ENCODE results near the gene NDUFA9.

Gene NDUFA9

DNA sequence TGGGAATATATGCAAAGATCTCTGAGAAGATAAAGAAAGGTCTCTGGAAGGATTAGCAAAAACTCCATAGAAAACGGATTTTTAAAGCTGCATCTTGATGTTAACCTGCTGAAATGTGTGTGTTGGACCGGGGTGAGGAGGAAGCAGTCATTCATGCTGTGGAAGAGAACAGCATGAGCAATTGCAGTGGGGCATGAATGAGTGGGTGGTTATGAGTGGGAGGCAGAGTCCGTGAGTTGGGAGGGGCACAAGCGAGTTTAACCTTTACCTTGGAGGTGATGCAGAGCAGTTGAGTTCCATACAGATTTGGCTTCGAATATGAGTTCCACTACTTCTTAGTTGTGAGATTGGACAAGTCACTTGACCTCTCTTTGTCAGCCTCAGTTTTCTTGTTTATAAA is 41.8 kb downstream of the NDUFA9 start:
- DNase-seq (ENCODE audit: low read depth in 2 of 3, low spot score in 1 of 3) = no peak

Measured in stimulated activated CD4-positive, alpha-beta T cell treated with anti-CD3 and anti-CD28 coated beads, Interleukin-12 subunit alpha, Interleukin-12 subunit beta, amount 100 ng/mL, for 48 hours (primary cell).